NCI-H446 (cell line): Measurements from ENCODE around the gene SMC1B.

Experiments
- DNase-seq, 2 experiments: peaks; one replicate each; lab custom pipeline; 2025; lab: John Stamatoyannopoulos, UW

SMC1B gene

DNA sequence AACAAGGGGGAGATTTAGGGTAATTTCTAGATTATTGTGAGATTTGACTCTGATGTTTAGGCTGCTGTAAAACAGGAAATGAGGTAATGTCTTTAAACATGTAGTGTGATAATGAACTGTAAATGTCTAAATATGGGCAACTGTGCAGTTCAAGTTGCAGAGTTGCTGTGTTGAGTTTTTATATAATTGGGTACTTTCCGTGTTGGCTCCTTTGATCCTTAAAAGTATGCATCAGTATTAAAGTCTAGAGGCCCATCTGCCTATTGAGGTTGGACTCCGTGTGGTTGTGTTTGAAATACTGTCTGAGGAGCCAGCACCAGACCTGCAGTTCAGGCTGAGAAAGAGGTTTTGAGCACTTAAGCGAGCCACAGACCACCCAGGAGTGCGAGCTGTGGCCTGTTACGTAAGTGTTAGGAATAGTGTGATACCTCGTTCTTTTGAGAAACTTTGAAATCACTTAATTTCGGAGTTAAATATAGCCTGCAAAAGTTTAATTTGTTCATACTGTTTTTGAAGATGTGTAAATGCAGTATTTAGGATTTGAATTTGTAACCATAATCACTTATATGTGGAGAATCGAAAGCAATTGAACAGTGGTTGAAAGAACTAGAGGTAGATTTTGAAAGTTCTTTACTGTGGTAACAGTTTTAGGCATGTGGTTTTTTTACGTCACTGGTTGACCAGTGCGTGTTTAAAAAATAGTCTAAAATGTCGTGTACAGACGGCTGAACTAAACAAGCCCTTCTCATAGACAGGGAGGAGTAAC, 94.7 kb downstream of the SMC1B start:
- no peak for DNase-seq

DNA sequence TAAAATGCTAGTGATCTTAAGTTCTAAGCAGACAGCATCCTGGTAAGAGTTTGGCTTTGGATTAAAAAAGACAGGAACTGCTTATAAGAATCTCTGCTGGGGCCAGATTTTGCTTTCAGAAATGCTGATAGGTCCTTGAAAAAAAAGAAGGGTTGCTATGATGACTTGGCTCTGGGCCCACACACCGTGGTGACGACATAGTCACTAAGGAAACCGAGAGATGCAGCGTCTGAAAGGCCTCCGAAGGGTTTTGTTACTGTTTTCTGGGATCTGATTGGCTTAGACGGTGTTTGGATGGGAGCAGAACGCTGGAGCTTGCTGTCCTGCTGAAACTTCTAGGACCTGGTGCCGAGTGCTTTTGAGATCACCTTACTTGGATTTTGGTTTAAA, 95.2 kb downstream of the SMC1B start:
- peak; percentile 73 to 84 for DNase-seq

DNA sequence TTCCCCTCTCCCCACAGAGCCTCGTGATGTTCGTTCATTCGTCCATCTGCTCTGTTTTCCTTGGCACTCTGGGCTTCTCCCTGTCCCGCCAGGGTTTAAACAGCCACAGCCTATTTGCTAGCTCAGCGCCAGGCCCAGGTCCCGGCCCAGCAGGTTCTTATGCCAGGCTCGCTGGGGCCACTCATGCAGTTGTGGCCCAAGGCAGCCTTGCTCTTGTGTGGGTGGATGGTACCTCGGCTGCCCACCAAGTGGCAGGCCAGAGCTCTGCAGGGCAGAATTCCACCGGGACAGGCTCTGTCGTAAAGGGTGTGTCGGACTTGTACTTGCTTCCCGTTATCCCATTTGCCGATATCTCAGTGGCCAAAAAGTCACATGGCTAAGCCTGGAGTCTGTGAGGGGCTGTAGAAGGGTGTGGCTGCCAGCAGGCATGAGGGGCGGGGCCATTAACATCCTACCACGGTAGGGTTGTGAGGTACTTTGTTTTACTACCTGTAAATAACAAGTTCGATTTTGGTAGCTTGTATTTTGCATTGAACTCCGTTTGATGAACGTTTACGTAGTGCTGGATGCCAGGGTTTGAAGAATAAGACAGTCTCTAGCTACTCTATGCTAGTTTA, 95.7 kb downstream of the SMC1B start:
- DNase-seq: peak; percentile 75

DNA sequence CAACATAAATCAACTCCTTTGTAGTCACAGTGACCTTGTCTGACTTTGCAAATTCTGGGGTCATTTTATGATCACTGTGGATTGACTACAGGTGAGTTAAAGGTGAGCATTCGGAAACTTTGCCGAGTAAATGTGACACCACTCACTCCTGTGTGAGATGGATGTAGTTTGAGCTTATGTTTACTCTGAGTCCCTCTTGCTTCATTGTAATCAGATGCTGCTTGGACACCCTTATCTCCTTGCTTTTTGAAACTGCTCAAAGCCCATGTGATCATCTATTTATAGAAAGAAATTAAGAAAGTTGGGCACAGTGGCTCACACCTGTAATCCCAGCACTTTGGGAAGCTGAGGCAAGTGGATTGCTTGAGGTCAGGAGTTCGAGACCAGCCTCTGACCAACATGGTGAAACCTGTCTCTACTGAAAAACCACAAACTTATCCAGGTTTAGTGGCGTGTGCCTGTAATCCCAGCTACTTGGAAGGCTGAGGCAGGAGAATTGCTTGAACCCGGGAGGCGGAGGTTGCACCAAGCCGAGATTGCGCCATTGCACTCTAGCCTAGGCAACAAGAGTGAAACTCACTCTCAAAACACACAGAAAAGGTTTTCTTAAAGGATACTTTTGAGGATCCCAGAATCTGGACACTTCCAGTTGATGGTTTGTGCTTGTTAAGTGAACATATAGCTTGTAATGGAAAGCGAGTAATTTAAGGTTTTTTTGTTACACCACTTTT, 96.4 kb downstream of the SMC1B start:
- DNase-seq: no peak

DNA sequence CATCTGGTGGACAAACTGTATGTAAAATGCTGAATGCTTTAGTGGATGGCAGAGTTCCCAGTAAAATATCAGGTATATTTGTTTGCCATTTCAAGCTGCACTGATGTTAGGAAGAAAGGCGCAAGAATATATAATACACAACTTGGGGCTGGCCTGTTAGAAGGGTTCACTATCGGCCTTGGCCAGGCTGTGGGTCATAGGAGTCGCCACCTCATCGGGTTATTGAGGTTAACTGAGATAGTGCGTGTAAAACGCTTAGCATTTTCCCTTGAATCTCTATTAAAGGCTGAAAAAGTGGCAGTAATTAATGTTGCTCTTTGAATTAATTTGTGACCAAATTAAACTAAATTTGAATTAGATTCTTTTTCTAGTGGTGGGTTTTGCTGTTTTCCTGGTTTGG, 98.6 kb downstream of the SMC1B start:
- no peak for DNase-seq

DNA sequence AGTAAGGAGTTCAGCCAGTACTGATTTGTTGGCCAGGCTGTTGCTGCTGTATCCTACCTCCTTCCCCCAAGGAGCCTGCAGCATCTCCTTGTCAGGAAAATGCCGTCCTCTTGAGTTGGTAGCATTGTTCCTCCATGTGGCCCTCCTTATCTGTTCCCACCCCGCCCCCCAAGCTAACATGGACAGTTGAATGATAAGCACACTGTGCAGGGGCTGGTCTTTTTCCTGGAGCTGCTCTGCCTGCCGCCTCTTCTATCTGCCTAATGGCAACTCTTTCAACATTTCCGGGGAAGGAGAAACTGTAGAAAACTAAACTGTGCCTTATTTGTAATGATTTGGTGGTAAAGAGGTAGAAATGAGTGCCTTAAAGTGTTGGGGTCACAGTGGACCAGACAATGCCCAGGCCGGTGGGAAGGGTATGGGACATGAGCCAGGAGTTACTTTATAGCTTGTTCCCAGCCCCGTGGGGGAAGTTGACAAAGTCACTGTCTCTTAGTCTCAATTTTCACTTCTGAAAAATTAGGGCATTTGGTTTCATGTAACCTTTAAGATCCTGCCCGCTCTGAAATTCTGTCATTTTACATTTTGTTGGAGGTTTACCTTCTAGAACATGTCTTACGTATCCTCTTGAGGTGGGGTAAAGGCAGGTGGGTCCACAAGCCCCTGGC, 99.2 kb downstream of the SMC1B start:
- DNase-seq: no peak

DNA sequence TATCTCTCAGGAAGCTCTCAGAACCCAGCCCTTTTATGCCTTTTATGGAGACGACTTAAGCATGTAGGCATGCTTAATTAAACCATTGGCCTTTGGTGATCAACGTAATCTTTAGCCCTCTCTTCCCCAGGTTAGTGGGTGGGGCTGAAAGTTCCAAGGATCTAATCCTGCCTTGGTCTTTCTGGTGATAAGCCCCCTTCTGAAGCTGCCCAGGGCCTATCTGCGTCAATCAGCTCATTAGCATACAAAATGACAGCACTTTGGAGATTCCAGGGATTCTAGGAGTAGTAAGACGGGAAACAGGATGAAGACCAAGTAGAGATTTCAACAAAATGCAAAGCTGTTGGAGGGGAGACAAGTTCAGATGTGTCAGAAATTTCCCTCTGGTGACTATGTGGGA, 100.5 kb downstream of the SMC1B start:
- no peak for DNase-seq

DNA sequence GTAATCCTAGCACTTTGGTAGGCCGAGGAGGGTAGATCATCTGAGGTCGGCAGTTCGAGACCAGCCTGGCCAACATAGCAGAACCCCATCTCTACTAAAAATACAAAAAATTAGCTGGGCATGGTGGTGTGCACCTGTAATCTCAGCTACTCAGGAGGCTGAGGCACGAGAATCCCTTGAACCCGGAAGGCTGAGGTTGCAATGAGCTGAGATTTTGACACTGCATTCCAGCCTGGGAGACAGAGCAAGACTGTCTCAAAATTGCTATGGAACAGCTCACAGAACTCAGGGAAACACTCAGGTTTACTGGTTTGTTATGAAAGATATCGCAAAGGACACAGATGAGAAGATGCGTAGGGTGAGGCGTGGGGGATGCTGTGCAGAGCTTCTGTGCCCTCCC, 101.0 kb downstream of the SMC1B start:
- no peak for DNase-seq

DNA sequence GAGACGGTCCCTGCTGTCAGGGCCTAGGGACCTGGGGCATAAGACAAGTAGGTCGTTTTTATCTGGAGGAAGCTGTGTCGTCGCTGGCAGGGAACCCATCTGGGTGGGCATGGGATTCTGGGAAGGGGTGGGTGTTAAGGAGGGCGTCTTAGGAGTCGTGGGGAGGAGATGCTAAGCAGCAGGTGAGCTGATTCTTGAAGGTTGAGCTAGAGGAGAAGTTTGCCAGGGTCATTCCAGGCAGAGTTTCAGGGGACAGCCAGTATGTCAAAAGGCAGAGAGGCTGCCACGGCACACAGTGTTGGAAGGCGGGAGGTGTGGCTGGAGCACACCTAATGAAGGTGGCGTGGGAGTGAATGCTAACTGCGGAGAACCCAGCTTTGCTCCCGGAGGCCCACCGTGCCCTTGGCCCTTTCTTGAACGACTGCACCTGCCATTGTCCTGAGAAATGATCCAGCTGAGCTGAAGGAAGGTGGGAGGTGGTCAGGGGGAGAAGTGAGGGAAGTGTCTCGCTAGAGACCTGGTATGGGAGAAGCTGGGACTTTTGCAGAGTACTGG, 102.3 kb downstream of the SMC1B start:
- DNase-seq: no peak

DNA sequence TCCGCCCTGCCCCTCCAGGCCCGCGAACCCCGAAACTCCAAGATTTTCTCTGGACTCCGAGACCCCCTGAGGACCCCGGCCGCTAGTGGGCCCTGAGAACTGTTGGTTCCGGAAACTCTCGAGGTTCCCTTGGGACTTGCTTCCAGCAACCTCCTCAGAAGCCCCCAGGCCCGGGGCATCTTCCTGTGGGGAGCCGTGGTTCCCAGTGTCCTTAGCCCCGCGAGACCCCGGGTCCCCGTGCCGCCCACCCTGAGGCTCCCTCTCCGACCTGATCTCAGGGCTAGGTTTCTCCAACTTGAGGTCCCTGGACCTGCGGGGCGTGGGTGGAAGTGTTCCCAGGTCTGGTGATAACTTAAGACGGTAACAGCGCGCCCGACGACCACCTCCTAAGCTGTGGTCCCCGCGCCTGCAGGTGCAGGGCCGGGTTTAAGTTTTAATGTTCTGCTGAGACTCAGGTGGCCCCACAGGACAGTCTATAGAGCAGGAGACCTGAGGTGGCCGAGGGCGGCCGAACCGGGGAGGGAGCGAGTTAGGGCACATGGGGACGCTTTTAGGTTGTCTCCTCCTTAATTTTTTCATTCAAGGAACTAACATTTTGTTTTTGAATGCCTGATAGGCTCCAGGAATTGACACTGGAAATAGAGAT, 102.9 kb downstream of the SMC1B start:
- no peak for DNase-seq

DNA sequence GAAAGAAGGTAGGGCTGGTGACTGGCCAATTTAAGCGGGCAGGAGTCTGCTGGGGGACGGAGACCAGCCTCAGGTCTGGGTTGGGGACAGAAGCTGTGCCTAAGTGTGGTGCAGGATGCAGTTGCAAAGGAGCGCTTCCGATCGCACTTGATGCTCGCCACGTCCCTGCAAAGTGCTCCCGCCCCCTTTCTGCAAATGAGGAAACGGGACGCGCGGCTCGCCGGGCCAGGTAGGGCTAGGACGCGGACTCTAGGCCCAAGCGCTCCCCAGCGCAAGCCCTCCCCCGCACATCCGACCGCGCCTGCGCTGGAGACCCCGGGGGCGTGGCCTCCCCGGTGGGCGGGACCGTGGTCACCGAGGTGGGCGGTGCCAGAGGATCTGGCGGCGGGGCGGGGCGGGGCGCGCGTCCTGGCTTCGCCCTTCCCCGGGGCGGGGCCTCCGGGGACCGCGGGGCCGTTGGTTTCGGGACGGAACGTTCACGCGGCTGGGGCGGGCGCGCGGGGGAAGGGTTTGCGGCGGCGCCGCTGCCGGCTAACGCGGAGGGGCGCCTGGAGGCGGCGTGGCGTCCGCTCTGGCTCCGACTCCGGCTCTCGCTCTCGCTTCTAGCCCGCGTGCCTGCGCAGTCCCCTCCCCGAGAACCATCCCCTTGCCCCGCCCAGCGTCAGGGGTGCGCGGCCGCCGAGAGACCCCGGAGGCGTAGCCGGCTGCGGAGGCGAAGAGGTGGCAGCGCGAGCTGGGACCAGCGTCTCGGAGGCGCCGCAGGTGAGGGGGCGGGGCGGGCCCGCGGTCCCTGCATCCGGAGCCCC, 103.8 kb downstream of the SMC1B start, which contains the start of gene FAM118A:
Gene FAM118A (plus strand): TSS at position 513 of the 806 bp plus-strand sequence. CDS start 12,446 bp downstream, outside the sequence.
- DNase-seq: peak; percentile 70 to 95

DNA sequence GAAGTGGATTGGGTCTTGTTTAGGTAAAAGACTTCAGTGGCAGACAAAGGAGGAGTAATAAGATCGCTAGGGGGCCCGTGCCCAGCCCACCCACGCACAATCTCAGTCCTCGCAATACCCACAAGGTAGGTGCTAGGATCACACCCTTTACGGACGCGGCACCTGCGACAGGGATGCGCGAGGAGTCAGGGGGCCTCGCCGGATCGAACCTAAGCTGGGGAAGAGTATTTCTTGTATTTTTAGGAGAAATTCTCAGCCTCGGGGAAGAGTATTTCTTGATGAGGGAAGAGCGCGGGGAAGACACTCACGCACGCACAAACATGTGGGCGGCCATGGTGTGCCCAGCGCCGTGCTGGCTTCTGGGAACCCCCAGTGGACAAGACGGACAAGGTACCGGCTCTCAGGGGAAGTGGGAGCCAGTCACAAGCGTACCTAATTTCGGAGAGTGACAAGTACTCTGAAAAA, 104.4 kb downstream of the SMC1B start:
- no peak for DNase-seq

DNA sequence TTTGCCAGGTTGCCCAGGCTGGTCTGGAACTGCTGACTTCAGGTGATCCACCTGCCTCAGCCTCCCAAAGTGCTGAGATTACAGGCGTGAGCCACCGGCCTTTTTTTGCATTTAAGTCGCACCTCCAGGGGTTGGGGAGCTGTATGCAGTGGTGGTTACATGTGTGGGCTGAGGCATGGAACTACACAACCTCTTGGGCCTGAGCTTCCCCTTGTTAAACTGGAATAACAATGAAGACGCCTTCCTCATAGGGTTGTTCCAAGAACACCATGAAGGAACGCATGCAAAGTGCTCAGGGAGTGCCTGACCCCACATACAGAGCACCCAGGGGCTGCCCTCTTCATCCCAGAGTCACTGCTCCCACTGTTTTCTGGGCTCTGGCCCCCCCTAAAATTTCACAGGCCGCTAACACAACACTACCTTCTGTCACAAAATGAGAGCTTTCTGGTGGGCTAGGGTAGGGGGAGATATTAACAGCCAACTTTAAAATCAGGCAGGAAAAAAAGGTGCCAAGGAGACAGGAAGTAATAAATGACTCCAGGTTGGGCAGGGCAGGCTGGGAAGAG, 104.9 kb downstream of the SMC1B start:
- DNase-seq: no peak

DNA sequence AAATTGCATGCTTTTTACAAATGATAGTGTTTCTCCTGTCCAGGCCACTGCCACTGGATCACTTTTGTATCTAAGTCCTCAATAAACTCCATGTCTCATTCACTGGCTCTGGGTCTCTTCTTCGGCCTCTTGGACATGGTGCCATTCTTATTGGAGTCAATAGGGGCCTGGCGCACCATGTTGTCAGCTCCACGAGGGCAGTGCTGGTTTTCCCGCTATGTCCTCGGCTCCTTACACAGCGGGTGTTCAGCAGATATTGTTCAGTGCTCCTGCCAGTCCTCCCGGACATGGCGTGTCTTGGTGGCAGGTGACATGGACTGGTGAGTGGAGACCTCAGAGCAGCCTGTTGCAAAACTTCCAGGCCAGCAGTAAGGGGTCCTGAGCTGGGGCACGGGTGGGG, 107.3 kb downstream of the SMC1B start:
- DNase-seq: no peak

DNA sequence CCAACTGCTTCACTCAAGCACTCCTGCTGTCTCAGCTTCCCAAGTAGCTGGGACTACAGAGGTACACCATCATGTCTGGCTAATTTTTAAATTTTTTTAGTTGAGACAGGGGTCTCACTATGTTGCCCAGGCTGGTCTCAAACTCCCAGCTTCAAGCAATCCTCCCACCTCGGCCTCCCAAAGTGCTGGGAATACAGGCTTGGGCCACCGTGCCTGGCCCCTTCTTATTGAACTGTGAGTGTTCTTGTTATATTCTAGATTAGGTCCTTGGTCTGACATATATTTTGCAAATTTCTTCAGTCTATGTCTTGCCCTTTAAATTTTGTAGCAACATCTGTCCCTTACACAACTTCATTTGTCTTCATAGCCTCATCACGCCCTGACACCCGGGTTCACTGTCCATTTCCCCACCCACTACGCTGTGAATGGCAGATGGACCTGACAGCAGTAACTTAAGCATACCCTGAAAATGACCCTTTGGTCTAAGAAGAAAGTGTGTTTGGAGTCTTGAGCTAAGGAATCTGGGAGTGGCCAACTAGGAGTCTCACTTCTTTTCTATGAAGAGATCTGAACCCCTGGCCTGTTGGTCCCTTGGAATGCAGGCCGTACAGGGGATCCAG, 107.8 kb downstream of the SMC1B start:
- no peak for DNase-seq

DNA sequence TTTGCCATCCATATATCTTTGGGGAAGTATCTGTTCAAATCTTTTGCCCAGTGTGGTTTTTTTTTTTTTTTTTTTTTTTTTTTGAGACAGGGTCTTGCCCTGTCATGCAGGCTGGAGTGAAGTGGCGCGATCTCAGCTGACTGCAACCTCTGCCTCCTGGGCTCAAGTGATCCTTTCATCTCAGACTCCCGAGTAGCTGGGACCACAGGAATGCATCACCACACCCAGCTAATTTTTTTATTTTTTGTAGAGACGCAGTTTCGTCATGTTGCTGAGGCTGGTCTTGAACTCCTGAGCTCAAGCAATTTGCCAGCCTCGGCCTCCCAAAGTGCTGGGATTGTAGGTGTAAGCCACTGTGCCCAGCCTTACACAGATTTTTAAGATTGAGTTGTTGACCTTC, 108.4 kb downstream of the SMC1B start:
- no peak for DNase-seq

DNA sequence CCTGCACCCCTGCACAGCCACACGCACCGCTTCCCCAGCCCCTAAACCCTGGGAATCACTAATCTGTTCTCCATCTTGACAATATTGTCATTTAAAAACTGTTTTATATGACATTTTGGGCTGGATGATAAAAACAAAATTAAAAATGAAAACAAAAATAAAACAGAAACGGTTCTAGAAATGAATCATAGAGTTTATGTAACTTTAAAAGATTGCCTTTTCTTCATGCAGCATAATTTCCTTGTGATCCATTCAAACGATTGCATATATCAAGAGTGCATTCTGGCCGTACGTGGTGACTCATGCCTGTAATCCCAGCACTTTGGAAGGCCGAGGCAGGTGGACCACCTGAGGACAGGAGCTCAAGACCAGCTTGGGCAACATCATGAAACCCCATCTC, 110.2 kb downstream of the SMC1B start:
- DNase-seq: no peak

DNA sequence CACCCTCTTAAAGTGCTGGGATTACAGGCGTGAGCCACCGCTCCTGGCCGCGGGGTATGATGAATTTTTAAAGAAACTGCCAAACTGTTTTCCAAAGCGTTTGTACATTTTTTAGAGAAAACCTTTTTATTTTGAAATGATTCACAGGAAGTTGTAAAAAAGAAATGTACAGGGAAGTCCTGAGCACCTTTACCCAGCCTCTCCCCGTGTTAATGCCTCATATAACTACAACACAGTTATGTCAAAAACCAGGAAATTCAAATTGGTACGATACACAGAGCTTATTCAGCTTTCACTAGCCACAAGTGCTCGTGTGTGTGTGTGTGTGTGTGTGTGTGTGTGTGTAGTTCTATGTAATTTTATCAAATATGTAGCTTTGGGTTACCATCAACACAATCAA, 110.6 kb downstream of the SMC1B start:
- DNase-seq: no peak

DNA sequence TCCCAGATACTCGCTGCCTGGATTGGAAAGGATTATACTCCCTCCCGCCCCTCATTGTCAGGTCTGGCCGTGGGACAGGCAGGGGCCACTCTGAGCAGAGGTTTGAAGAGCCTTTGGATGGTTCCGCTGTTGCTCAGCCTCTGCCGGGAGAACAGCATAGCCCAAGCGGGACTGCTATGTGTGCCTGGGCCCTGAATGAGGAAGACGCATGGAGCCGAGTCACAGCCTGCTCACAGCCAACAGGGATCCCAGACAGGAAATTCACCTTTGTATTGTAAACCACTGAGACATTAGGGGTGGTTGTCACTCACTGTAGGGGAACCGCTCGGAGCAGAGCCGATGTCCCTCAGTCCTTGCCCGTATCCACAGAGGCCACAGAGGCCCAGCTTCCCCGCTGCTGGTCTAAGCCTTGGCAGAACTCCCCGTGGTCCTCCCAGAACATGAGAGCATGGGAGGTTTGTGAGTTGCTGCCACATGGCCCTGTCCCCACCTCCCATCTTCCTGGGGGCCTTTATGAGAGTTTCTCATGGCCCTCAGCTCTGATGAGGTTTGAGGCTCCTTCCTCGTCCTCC, 114.4 kb downstream of the SMC1B start:
- DNase-seq: no peak
